LNCAP (cell line): ENCODE data around the gene CHST9.

Experiments used
- CTCF ChIP-seq: fragments of 450-650 bp; IDR thresholded peaks from 2 replicates; pipeline ENCODE4 v1.5.1; 2017; ENCODE audit warnings: mild to moderate bottlenecking

The CHST9 gene

GRCh38 chr18:27185025-27185763 lies at the start of gene CHST9:
Gene CHST9 (minus strand): TSS chr18:27185308. CDS start chr18:27142809, 42,499 bp downstream.
- no peak for TF ChIP-seq CTCF

- no peak for TF ChIP-seq CTCF
These were observed 42.6 kb upstream of the CHST9 start for GRCh38 chr18:27227721-27228120.

- no peak for TF ChIP-seq CTCF
These were observed 41.5 kb upstream of the CHST9 start for GRCh38 chr18:27226556-27227075.

- TF ChIP-seq CTCF = no peak
These were observed 40.9 kb upstream of the CHST9 start for GRCh38 chr18:27225947-27226481.

- no peak for TF ChIP-seq CTCF
These were observed 38.6 kb upstream of the CHST9 start for GRCh38 chr18:27223526-27224291.

- TF ChIP-seq CTCF = no peak
These were observed 29.7 kb upstream of the CHST9 start for GRCh38 chr18:27214831-27215230.

- TF ChIP-seq CTCF = no peak
These were observed 28.1 kb upstream of the CHST9 start for GRCh38 chr18:27213123-27213717.
